ENCODE measurements around the gene CYP11A1.

Gene CYP11A1

GRCh38 chr15:74337146-74337545, 30.3 kb downstream of the CYP11A1 start:
- no peak overlapping the region for H3K4me3 ChIP-seq (ENCODE audit: low read depth, low read length)
- TF ChIP-seq CTCF (IDR thresholded peaks at IDR 0.05; ENCODE audit: low read depth, low read length, missing control alignments), result no peak
- in situ Hi-C loops (cut with HindIII; ENCODE audit: low sequenced_read_pairs), result no loop called here
- no peak for DNase-seq (ENCODE audit: low read depth)

GRCh38 chr15:74336061-74337005, 31.1 kb downstream of the CYP11A1 start:
- DNase-seq (ENCODE audit: low read depth), result no peak
- no peak for TF ChIP-seq CTCF (IDR thresholded peaks at IDR 0.05; ENCODE audit: low read depth, low read length, missing control alignments)
- no peak overlapping the region for H3K4me3 ChIP-seq (ENCODE audit: low read depth, low read length)
- in situ Hi-C loops (cut with HindIII; ENCODE audit: low sequenced_read_pairs), result no loop called here

GRCh38 chr15:74335396-74335795, 32.0 kb downstream of the CYP11A1 start:
- H3K4me3 ChIP-seq (ENCODE audit: low read depth, low read length), result no peak overlapping the region
- no peak for TF ChIP-seq CTCF (IDR thresholded peaks at IDR 0.05; ENCODE audit: low read depth, low read length, missing control alignments)
- in situ Hi-C loops (cut with HindIII; ENCODE audit: low sequenced_read_pairs), result no loop called here
- no peak for DNase-seq (ENCODE audit: low read depth)

- in situ Hi-C loops (cut with HindIII; ENCODE audit: low sequenced_read_pairs), result no loop called here
- no peak for DNase-seq (ENCODE audit: low read depth)
- no peak overlapping the region for H3K4me3 ChIP-seq (ENCODE audit: low read depth, low read length)
- TF ChIP-seq CTCF (IDR thresholded peaks at IDR 0.05; ENCODE audit: low read depth, low read length, missing control alignments), result no peak
These were observed 33.3 kb downstream of the CYP11A1 start for GRCh38 chr15:74334127-74334526.

GRCh38 chr15:74333662-74334061, 33.8 kb downstream of the CYP11A1 start:
- H3K4me3 ChIP-seq (ENCODE audit: low read depth, low read length), result no peak overlapping the region
- DNase-seq (ENCODE audit: low read depth), result no peak
- TF ChIP-seq CTCF (IDR thresholded peaks at IDR 0.05; ENCODE audit: low read depth, low read length, missing control alignments), result no peak
- in situ Hi-C loops (cut with HindIII; ENCODE audit: low sequenced_read_pairs), result no loop called here

GRCh38 chr15:74333093-74333492, 34.4 kb downstream of the CYP11A1 start:
- in situ Hi-C loops (cut with HindIII; ENCODE audit: low sequenced_read_pairs), result no loop called here
- DNase-seq (ENCODE audit: low read depth), result no peak
- no peak for TF ChIP-seq CTCF (IDR thresholded peaks at IDR 0.05; ENCODE audit: low read depth, low read length, missing control alignments)
- H3K4me3 ChIP-seq (ENCODE audit: low read depth, low read length), result no peak overlapping the region

Data from astrocyte of the cerebellum (primary cell).